Loucy (cell line): ENCODE data around the gene P2RX4.

Source experiments
- H2AFZ ChIP-seq: fragments of 200-600 bp; sonication (generic); 2 replicates; pipeline ENCODE4 v1.6.0; 2016; ENCODE audit warnings: antibody characterized with exemption, mild to moderate bottlenecking, low read length, moderate library complexity
- H3F3A ChIP-seq: fragments of 200-600 bp; 2 replicates; pipeline ENCODE4 v1.6.0; 2016; ENCODE audit warnings: antibody characterized with exemption, low read depth, mild to moderate bottlenecking
- H3K27me3 ChIP-seq: fragments of 200-600 bp; sonication (generic); 2 replicates; pipeline ENCODE4 v1.6.1; 2014; ENCODE audit warnings: low read length, mild to moderate bottlenecking; ENCODE audit not compliant: insufficient read depth, poor library complexity, severe bottlenecking
- H3K36me3 ChIP-seq: fragments of 200-600 bp; sonication (generic); 2 replicates; pipeline ENCODE4 v1.6.1; 2016; ENCODE audit warnings: low read length; ENCODE audit not compliant: insufficient read depth
- H3K4me1 ChIP-seq: fragments of 200-600 bp; sonication (generic); 2 replicates; pipeline ENCODE4 v1.5.1; 2014; ENCODE audit warnings: low read length, mild to moderate bottlenecking; ENCODE audit not compliant: insufficient read depth, poor library complexity, severe bottlenecking
- H3K4me2 ChIP-seq: fragments of 200-600 bp; sonication (generic); 2 replicates; pipeline ENCODE4 v1.6.0; 2014; ENCODE audit warnings: antibody characterized with exemption, low read length, low read depth, mild to moderate bottlenecking; ENCODE audit not compliant: poor library complexity, severe bottlenecking
- H3K4me3 ChIP-seq: fragments of 200-600 bp; sonication (generic); 2 replicates; pipeline ENCODE4 v1.5.1; 2014; ENCODE audit warnings: low read length, mild to moderate bottlenecking, mixed read lengths; ENCODE audit not compliant: poor library complexity, severe bottlenecking
- H3K79me2 ChIP-seq: fragments of 200-600 bp; sonication (generic); 2 replicates; pipeline ENCODE4 v1.6.1; 2014; ENCODE audit warnings: low read length; ENCODE audit not compliant: insufficient read depth
- H3K9ac ChIP-seq: fragments of 200-600 bp; sonication (generic); 2 replicates; pipeline ENCODE4 v1.6.0; 2014; ENCODE audit warnings: mild to moderate bottlenecking, low read depth, low read length, moderate library complexity; ENCODE audit not compliant: poor library complexity, severe bottlenecking
- H3K9me2 ChIP-seq: fragments of 200-600 bp; sonication (generic); replicated peaks from 2 replicates; pipeline ENCODE4 v1.6.1; 2016; ENCODE audit warnings: low read depth, low read length, mixed read lengths
- H3K9me3 ChIP-seq: fragments of 200-600 bp; sonication (generic); 2 replicates; pipeline ENCODE4 v1.6.1; 2014; ENCODE audit warnings: mild to moderate bottlenecking, antibody characterized with exemption, low read length, low read depth; ENCODE audit not compliant: insufficient read depth
- H4K20me1 ChIP-seq: fragments of 200-600 bp; sonication (generic); 2 replicates; pipeline ENCODE4 v1.6.0; 2014; ENCODE audit warnings: antibody characterized with exemption, low read length, mild to moderate bottlenecking; ENCODE audit not compliant: insufficient read depth, poor library complexity, severe bottlenecking
- EZH2phosphoT487 ChIP-seq: fragments of 200-600 bp; IDR thresholded peaks from 2 replicates; pipeline ENCODE4 v1.6.1; 2018; ENCODE audit warnings: antibody characterized with exemption, mild to moderate bottlenecking, moderate library complexity, borderline replicate concordance
- TF ChIP-seq, protein P1 (sequence below): fragments of 200-600 bp; sonication (generic); conservative IDR thresholded peaks from 2 replicates; pipeline ENCODE4 v1.5.1; 2014; ENCODE audit warnings: mild to moderate bottlenecking, antibody characterized with exemption, low read length

P2RX4 gene

DNA sequence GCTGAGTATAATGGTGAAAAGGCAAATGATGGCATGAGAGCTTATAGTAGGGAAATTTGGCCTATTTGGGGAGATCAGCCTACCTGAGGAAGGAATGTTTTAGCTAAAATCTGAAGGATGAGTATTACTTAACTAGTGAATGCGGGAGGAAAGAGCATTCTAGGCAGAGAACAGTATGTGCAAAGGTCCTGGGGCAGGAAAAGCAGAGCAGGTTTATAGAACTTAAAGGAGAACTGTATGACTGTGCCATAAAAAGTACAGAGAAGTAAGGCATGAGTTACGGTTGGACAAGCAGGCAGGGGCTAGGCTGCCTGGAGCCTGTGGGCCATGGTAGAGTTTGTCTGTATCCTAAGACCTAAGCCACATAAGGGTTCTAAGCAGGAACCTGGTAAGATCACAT, 21.7 kb upstream of the P2RX4 start:
- Histone ChIP-seq H3K9ac (no peak overlapping the region), H3K9me3 (no peaks in the 10 kb centered on the region), H3K9me2 (no peaks in the 10 kb centered on the region), H2AFZ (no peak overlapping the region), H3K79me2 (no peaks in the 10 kb centered on the region), H3F3A (no peaks in the 10 kb centered on the region), H3K4me3 (no peak overlapping the region), H3K27me3 (no peaks in the 10 kb centered on the region), H4K20me1 (no peaks in the 10 kb centered on the region), H3K4me1 (no peaks in the 10 kb centered on the region), H3K4me2 (no peak overlapping the region), H3K36me3 (no peaks in the 10 kb centered on the region)
- TF ChIP-seq EZH2phosphoT487, result no peak
- TF ChIP-seq, protein P1, sequence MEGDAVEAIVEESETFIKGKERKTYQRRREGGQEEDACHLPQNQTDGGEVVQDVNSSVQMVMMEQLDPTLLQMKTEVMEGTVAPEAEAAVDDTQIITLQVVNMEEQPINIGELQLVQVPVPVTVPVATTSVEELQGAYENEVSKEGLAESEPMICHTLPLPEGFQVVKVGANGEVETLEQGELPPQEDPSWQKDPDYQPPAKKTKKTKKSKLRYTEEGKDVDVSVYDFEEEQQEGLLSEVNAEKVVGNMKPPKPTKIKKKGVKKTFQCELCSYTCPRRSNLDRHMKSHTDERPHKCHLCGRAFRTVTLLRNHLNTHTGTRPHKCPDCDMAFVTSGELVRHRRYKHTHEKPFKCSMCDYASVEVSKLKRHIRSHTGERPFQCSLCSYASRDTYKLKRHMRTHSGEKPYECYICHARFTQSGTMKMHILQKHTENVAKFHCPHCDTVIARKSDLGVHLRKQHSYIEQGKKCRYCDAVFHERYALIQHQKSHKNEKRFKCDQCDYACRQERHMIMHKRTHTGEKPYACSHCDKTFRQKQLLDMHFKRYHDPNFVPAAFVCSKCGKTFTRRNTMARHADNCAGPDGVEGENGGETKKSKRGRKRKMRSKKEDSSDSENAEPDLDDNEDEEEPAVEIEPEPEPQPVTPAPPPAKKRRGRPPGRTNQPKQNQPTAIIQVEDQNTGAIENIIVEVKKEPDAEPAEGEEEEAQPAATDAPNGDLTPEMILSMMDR, result no peak

DNA sequence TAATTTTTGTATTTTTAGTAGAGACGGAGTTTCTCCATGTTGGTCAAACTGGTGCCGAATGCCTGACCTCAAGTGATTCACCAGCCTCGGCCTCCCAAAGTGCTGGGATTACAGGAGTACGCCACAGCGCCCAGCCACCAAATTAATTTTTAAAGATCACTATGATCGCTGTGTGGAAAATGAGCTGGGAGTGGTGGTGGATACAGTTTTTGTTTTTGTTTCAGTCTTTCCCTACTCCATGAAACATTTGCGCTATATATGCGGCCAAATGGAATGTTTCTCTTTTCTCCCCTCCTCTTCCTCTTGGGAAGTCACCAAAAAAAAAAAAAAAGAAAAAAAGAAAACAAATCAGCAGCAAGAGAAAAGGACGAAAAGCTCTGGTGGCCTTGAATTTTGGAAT, 20.8 kb upstream of the P2RX4 start:
- Histone ChIP-seq H3K4me3 (no peak overlapping the region), H3K27me3 (no peaks in the 10 kb centered on the region), H2AFZ (no peak overlapping the region), H3K9me2 (no peaks in the 10 kb centered on the region), H3K9ac (no peak overlapping the region), H3K79me2 (no peaks in the 10 kb centered on the region), H4K20me1 (no peaks in the 10 kb centered on the region), H3K36me3 (no peaks in the 10 kb centered on the region), H3K4me2 (no peak overlapping the region), H3F3A (no peaks in the 10 kb centered on the region), H3K9me3 (no peaks in the 10 kb centered on the region), H3K4me1 (no peaks in the 10 kb centered on the region)
- no peak for TF ChIP-seq EZH2phosphoT487
- TF ChIP-seq, protein P1, result no peak

DNA sequence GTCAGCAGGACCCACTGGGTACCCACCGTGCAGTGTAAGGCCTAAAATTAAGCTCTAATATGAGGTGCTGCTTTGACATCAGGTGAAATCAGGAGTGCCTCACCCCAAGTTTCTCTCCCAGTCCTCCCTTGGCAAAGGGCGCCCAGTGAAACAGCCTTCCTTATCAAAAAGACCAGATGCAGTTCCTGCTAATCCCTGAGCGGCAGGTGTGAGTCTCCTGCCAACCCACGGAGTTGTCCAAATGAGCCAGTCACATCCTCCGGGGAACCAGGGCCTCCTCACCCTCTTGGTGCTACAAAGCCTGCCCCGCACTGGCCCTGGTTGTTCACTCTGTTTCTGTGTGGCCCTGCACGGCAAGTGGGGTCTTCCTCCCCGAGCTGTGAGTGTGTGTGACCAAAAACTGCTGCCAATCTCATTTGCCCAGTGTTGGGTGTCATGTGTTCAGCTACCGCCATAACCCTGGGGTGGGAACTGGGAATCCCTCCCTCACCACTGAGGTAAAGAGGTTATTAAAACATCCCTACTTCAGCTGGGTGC, 20.2 kb upstream of the P2RX4 start:
- Histone ChIP-seq H3K9me3 (no peaks in the 10 kb centered on the region), H3K4me2 (no peak overlapping the region), H2AFZ (no peak overlapping the region), H3K9ac (no peak overlapping the region), H3F3A (no peaks in the 10 kb centered on the region), H3K36me3 (no peaks in the 10 kb centered on the region), H3K27me3 (no peaks in the 10 kb centered on the region), H3K9me2 (no peaks in the 10 kb centered on the region), H3K4me1 (no peaks in the 10 kb centered on the region), H3K79me2 (no peaks in the 10 kb centered on the region), H3K4me3 (no peak overlapping the region), H4K20me1 (no peaks in the 10 kb centered on the region)
- no peak for TF ChIP-seq EZH2phosphoT487
- TF ChIP-seq, protein P1, result no peak
